Liver (tissue), 3 donors: Measurements from ENCODE around the gene FOXO6.

Source experiments
- CTCF ChIP-seq: fragments of 150-350 bp; IDR thresholded peaks from 2 replicates; pipeline ENCODE4 v1.5.1; 2017; ENCODE audit warnings: improper control_type of control experiment, low read depth, low read length; ENCODE audit not compliant: missing input control
- EGR1 ChIP-seq, 2 donors: IDR thresholded peaks; 2 replicates each; pipeline ENCODE4 v1.6.1; 2016 to 2018; ENCODE audit warnings: antibody characterized with exemption in 2 of 2, low read depth in 2 of 2
- FOXA1 ChIP-seq: IDR thresholded peaks from 2 replicates; pipeline ENCODE4 v1.6.1; 2016; ENCODE audit warnings: antibody characterized with exemption
- MAX ChIP-seq: IDR thresholded peaks from 2 replicates; pipeline ENCODE4 v1.6.1; 2016; ENCODE audit warnings: antibody characterized with exemption
- donor health status: healthy.
- donor health status: healthy.

GRCh38 chr1:41361495-41362356 lies 492 bp downstream of the FOXO6 start:
- TF ChIP-seq EGR1 (IDR thresholded peaks at IDR 0.05; ENCODE audit: low read depth in 2 of 2), result no peak
- TF ChIP-seq CTCF, result no peak
- TF ChIP-seq MAX, result no peak
- no peak for TF ChIP-seq FOXA1
